Duodenal mucosa (tissue), 2 donors: ENCODE measurements around the gene SMAD9.

Experiments used
- H3K27ac ChIP-seq: one replicate; pipeline ENCODE4 v1.7.0; 2013; ENCODE audit warnings: low read depth, low read length
- H3K27me3 ChIP-seq, 2 donors: one replicate each; pipeline ENCODE4 v1.7.0; 2013; ENCODE audit warnings: low read length in 2 of 2, control low read depth in 1 of 2; ENCODE audit not compliant: insufficient read depth in 2 of 2, control insufficient read depth in 1 of 2
- H3K36me3 ChIP-seq, 2 donors: one replicate each; pipeline ENCODE4 v1.7.0; 2013; ENCODE audit warnings: low read length in 2 of 2, control low read depth in 1 of 2; ENCODE audit not compliant: insufficient read depth in 2 of 2, control insufficient read depth in 1 of 2
- H3K4me1 ChIP-seq, 2 donors: one replicate each; pipeline ENCODE4 v1.7.0; 2013; ENCODE audit warnings: low read length in 2 of 2, control low read depth in 1 of 2; ENCODE audit not compliant: insufficient read depth in 2 of 2, control insufficient read depth in 1 of 2
- H3K4me3 ChIP-seq, 2 donors: one replicate each; pipeline ENCODE4 v1.7.0; 2013; ENCODE audit warnings: low read length in 2 of 2, low read depth in 1 of 2
- H3K9ac ChIP-seq, 2 donors: one replicate each; pipeline ENCODE4 v1.7.0; 2013; ENCODE audit warnings: low read length in 2 of 2, low read depth in 1 of 2
- H3K9me3 ChIP-seq, 2 donors: one replicate each; pipeline ENCODE4 v1.7.0; 2013; ENCODE audit warnings: low read length in 2 of 2, control low read depth in 1 of 2; ENCODE audit not compliant: control insufficient read depth in 1 of 2

Gene SMAD9

GRCh38 chr13:36822785-36823184 lies 97.3 kb downstream of the SMAD9 start:
- Histone ChIP-seq H3K27me3 (no peaks in the 10 kb centered on the region), H3K4me1 (peaks cover 14 to 19% of the 10 kb centered on the region in 2 donors), H3K4me3 (no peak overlapping the region)

GRCh38 chr13:36820222-36820621 lies 99.8 kb downstream of the SMAD9 start:
- Histone ChIP-seq H3K4me1 (peaks cover 14 to 19% of the 10 kb centered on the region in 2 donors), H3K4me3 (peak overlapping the region; percentile 85 to 90), H3K36me3 (no peaks in the 10 kb centered on the region), H3K9ac (peak overlapping the region in 1 of 2 donors; percentile 36), H3K9me3 (no peaks in the 10 kb centered on the region), H3K27me3 (no peaks in the 10 kb centered on the region), H3K27ac (no peak overlapping the region)

More at GRCh38 chr13:36822785-36823184, 97.3 kb downstream of the SMAD9 start:
- no peak overlapping the region for H3K27ac ChIP-seq
- no peak overlapping the region for H3K9ac ChIP-seq
- peaks cover 0 to 3% of the 10 kb centered on the region in 2 donors for H3K36me3 ChIP-seq
- no peaks in the 10 kb centered on the region for H3K9me3 ChIP-seq

- Histone ChIP-seq H3K27me3 (no peaks in the 10 kb centered on the region), H3K9me3 (no peaks in the 10 kb centered on the region), H3K9ac (peak overlapping the region; percentile 36 to 73), H3K4me1 (peaks cover 14 to 19% of the 10 kb centered on the region in 2 donors), H3K36me3 (no peaks in the 10 kb centered on the region), H3K27ac (no peak overlapping the region), H3K4me3 (peak overlapping the region; percentile 85 to 90)
Measured at GRCh38 chr13:36819739-36820090, 100.3 kb downstream of the SMAD9 start.

GRCh38 chr13:36818804-36819738 lies 101.0 kb downstream of the SMAD9 start, which contains the start of gene RFXAP:
RFXAP (plus strand) TSS chr13:36819222; CDS start chr13:36819358, 136 bp downstream.
- Histone ChIP-seq H3K27ac (no peak within 1 kb of the TSS), H3K36me3 (no peaks in the 10 kb centered on the region), H3K9ac (peak within 1 kb of the TSS; percentile 36 to 73), H3K4me3 (peak within 1 kb of the TSS; percentile 85 to 90), H3K4me1 (peaks cover 14 to 19% of the 10 kb centered on the region in 2 donors), H3K27me3 (no peaks in the 10 kb centered on the region), H3K9me3 (no peaks in the 10 kb centered on the region)

GRCh38 chr13:36817996-36818803 lies 101.8 kb downstream of the SMAD9 start:
- Histone ChIP-seq H3K27ac (no peak overlapping the region), H3K4me1 (peaks cover 14 to 19% of the 10 kb centered on the region in 2 donors), H3K9ac (peak overlapping the region in 1 of 2 donors; percentile 36)

GRCh38 chr13:36815062-36815461 lies 105.0 kb downstream of the SMAD9 start:
- Histone ChIP-seq H3K4me3 (no peak overlapping the region), H3K9me3 (no peaks in the 10 kb centered on the region), H3K4me1 (peaks cover 4 to 10% of the 10 kb centered on the region in 2 donors), H3K27ac (no peak overlapping the region), H3K36me3 (no peaks in the 10 kb centered on the region), H3K9ac (no peak overlapping the region), H3K27me3 (no peaks in the 10 kb centered on the region)

More at GRCh38 chr13:36817996-36818803, 101.8 kb downstream of the SMAD9 start:
- H3K27me3 ChIP-seq, result no peaks in the 10 kb centered on the region
- H3K4me3 ChIP-seq, result peak overlapping the region; percentile 85 to 90
- no peaks in the 10 kb centered on the region for H3K9me3 ChIP-seq
- no peaks in the 10 kb centered on the region for H3K36me3 ChIP-seq

GRCh38 chr13:36814465-36814864 lies 105.6 kb downstream of the SMAD9 start:
- Histone ChIP-seq H3K27ac (no peak overlapping the region), H3K4me3 (peak overlapping the region in 1 of 2 donors; percentile 18), H3K9ac (no peak overlapping the region), H3K27me3 (no peaks in the 10 kb centered on the region), H3K9me3 (no peaks in the 10 kb centered on the region), H3K36me3 (no peaks in the 10 kb centered on the region), H3K4me1 (peaks cover 0 to 7% of the 10 kb centered on the region in 2 donors)

GRCh38 chr13:36813225-36813624 lies 106.8 kb downstream of the SMAD9 start:
- Histone ChIP-seq H3K27me3 (no peaks in the 10 kb centered on the region), H3K9me3 (no peaks in the 10 kb centered on the region)

GRCh38 chr13:36807616-36808015 lies 112.4 kb downstream of the SMAD9 start:
- no peaks in the 10 kb centered on the region for H3K36me3 ChIP-seq
- no peaks in the 10 kb centered on the region for H3K27me3 ChIP-seq
- no peaks in the 10 kb centered on the region for H3K9me3 ChIP-seq
- H3K9ac ChIP-seq, result no peak overlapping the region
- H3K27ac ChIP-seq, result no peak overlapping the region
- H3K4me3 ChIP-seq, result no peak overlapping the region
- no peaks in the 10 kb centered on the region for H3K4me1 ChIP-seq

More at GRCh38 chr13:36813225-36813624, 106.8 kb downstream of the SMAD9 start:
- peaks cover 0 to 3% of the 10 kb centered on the region in 2 donors for H3K4me1 ChIP-seq
- no peak overlapping the region for H3K27ac ChIP-seq
- no peak overlapping the region for H3K4me3 ChIP-seq
- H3K9ac ChIP-seq, result no peak overlapping the region
- H3K36me3 ChIP-seq, result no peaks in the 10 kb centered on the region

GRCh38 chr13:36806102-36806501 lies 113.9 kb downstream of the SMAD9 start:
- H3K4me1 ChIP-seq, result no peaks in the 10 kb centered on the region
- H3K36me3 ChIP-seq, result no peaks in the 10 kb centered on the region
- H3K9me3 ChIP-seq, result no peaks in the 10 kb centered on the region
- no peak overlapping the region for H3K27ac ChIP-seq
- H3K4me3 ChIP-seq, result no peak overlapping the region
- no peak overlapping the region for H3K9ac ChIP-seq
- H3K27me3 ChIP-seq, result no peaks in the 10 kb centered on the region
